HG03457 (cell line): ENCODE data around the gene NRP1.
"Not testable (repeated sequence)": the region's sequence is repeated elsewhere in the genome, so short reads cannot be mapped to it uniquely, and the experiment has no call there.

Experiments used
- ATAC-seq: cut with Tn5 transposase; IDR thresholded peaks from one replicate; pipeline ENCODE4 v1.9.1; 2021; ENCODE audit warnings: moderate number of reproducible peaks; ENCODE audit not compliant: unreplicated experiment

NRP1 gene

DNA sequence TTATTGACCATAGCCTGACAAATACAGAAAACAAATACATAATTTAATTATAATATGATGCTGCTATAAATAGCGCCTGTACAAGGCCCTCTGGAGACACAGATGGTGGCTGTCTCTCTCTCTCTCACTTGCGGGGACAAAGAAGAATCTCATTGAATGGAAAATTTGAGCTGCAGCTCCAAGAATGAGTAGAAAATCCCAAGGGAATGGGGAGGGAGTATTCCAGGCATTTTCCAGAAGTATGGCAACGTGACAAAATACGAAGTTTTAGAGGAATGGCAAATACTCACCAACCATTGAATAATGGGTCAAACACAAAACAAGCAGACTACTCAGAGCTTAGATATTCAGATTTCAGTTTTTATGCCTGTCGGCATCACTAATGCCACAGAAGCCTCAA, 179.9 kb downstream of the NRP1 start:
- ATAC-seq, result no peak

GRCh38 chr10:33153968-33154327, 180.5 kb downstream of the NRP1 start:
- no peak for ATAC-seq

DNA sequence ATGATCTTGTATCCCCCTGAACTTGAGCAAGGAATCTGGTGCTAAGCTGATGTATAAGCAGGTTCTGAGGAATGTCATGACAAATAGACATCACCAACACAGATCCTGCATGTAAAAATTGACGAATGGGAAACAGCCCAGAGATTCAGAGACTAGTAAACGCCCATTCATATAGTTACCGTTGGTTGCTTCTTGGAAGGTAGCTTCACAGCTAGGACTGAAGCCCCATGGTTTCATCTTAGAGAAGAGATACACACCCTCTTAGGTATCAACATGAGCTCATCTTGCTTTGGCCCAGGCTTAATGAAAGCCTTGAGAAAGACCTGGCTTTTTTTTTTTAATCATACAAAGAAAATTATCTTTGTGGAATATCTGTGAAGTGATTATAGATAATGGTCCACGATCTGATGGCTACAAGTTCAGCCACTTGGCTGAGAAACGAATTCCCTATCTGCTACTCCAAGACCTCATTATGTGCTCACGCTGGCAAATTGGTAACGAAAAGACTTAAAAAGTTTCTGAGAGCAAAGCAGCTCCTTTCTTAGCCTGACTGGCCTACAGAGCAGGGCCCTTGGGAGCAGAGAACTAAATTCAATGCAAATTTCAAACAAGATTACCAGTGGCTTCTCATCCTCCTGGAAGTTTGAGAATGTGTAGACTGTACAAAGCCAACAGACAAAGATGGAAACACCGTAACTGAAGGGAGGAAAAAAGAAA, 181.1 kb downstream of the NRP1 start:
- ATAC-seq, result no peak

DNA sequence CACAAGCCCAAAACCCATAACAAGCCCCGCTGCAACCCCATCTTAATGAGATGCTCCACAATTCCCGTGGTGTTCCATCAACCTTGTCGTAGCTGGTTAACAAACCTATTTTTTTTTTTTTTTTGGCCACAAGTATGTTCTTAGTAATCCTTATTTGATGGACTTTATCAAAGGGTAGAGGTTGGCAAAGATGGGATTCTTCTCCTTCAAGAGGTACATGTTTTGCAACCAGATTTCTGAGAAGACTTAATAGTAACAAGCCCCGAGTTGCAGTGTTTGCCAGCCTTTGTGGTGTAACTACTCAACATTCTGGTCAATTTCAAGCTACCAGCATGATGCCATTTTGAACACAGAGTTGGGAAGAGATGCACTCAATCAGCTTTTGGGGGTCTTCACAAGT, 181.7 kb downstream of the NRP1 start:
- no peak for ATAC-seq

- ATAC-seq, result no peak
Measured at GRCh38 chr10:33152146-33152545, 182.3 kb downstream of the NRP1 start.

DNA sequence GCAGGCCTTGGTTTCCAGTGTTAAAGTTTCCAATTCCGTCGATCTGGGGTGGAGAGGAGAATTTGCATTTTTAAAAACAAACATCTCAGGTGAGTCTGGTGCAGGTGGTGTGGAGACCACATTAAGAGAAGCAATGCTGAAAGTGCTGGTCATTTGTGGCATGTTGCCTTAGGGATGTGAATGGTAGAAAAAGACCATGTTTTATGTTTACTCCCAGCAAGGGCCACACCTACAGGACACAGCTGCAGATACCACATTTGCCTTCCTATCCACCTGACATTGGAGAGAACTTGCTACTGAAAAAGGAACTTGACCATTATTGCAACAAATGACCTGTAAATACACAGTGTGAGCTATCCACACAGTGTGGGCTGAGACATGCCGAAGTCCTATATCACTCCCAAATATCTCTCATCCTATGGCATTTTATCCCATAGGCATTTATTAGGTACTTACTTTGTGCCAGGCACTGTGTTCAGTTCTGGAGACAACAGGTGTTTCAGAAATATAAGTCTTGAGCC, 183.1 kb downstream of the NRP1 start:
- no peak for ATAC-seq

GRCh38 chr10:33150889-33151288, 183.6 kb downstream of the NRP1 start:
- no peak for ATAC-seq

DNA sequence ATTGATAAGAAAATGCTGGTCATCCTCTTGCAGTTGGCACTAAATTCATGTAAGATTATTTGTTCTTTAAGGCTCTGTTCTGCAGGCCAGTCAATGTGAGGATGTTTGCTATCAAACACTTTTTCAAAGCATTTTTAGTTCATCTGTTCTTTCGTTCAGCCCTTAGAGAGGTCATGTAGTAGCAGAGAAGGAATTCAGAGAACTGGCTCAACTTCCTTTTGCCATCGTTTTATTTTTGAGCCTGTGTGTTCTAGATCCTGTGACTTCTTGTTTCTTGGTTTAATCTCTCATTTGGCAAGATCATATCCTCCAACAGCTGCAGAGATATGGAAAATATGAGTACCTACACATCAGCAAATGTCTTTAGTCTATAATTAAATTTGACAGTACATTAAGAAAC, 184.3 kb downstream of the NRP1 start:
- no peak for ATAC-seq

DNA sequence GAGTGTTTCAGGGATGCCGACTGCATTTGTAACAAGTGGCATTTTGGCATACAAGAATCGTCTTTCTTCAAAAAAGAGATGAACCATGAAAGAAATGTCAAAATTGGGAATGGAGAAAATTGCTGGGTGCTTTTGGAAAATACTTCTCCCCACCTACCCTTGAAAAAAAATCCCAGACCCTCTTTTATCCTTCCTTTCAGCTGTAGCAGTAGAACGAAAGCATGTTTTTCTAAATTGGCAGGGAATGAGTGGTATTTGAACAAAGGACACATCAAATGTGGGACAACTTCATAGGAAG, 187.5 kb downstream of the NRP1 start:
- ATAC-seq, result no peak

DNA sequence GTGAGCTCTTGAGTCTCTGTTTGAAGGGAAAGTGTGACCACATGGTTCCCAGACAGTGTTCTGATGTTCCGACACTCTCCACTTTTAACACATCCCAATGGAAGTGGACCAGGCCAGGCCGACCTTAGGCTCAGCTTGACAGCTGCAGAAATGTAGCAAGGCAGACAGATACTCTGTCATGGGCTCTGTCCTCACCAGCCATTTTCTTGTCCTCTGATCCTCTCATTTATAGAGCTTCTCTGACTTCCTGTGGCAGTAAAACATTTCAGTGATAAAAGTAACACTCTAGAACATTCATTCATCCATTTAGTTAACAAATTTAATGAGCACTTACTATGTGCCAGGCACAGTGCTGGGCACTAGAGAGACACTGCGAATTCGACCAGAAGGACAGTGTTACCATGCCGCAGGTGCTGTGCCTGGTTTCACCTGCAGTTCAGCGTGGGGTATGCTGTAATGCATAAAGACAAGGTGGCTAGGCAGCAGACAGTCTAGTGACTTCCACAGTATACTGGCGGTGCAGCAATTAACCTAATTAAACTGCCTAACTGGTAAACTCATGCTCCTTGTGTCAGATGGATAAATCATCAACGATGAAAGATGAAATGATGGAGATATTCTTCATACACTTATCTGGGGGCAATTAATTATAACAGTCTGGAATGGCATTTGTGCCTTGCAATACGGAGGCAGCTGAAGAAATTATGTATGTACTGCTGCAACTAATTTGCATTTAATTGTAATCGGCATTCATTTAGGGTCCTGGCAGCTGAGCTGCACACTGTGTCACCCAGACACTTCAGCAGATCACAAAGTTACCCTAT, 188.1 kb downstream of the NRP1 start:
- ATAC-seq, result no peak

- ATAC-seq, result no peak
Measured at GRCh38 chr10:33145451-33146188, 188.8 kb downstream of the NRP1 start.

DNA sequence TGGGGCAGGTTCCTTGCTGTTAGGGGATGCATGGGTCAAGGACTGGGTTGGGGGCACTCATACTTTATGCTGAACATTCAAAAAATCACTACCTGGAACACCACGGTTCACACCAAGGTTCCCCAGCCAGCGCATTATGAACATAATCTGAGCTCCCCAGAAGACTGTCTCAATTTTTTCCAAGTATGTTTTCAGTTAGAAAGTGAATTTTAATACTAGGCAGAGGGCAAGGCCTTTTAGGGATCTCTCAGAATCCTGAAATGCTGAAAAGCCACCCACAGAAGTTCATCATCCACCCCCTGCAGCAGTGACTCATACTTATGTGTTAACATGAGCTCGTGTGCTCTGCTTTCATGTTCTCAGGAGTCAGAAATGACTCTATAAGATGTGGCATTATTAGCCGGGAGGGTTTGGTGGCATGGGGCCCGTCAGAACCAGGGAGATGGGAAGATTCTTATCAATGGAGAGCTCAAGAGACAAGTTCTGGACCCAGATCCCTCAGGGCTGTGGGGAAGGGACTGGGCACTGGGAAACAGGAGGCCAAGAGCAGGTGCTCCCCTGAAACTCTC, 191.2 kb downstream of the NRP1 start:
- ATAC-seq, result no peak

DNA sequence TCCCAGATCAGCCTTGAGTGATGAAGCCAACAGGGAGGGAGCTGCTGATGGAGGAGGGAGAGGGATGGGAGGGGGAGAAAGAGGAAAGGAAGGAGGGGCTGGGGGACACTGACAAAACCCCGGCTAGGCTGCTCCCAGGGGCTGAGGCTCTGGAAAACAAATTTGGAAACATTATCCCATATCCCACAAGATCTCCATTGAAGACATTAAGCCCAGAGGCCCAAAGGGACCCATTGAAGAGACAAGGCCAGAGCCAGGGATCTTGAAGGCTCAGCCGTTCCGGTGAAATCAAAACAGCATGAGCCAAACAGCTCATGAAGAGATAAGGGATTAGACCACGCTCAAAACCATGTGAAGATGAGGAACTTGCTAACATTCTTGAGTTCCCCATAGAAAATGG, 192.2 kb downstream of the NRP1 start:
- ATAC-seq, result no peak

- no peak for ATAC-seq
Measured at GRCh38 chr10:33141251-33141650, 193.2 kb downstream of the NRP1 start.

- ATAC-seq, result no peak
Measured at GRCh38 chr10:33139181-33139646, 195.3 kb downstream of the NRP1 start.

- not testable (repeated sequence) for ATAC-seq
Measured at GRCh38 chr10:33138686-33139085, 195.8 kb downstream of the NRP1 start.

DNA sequence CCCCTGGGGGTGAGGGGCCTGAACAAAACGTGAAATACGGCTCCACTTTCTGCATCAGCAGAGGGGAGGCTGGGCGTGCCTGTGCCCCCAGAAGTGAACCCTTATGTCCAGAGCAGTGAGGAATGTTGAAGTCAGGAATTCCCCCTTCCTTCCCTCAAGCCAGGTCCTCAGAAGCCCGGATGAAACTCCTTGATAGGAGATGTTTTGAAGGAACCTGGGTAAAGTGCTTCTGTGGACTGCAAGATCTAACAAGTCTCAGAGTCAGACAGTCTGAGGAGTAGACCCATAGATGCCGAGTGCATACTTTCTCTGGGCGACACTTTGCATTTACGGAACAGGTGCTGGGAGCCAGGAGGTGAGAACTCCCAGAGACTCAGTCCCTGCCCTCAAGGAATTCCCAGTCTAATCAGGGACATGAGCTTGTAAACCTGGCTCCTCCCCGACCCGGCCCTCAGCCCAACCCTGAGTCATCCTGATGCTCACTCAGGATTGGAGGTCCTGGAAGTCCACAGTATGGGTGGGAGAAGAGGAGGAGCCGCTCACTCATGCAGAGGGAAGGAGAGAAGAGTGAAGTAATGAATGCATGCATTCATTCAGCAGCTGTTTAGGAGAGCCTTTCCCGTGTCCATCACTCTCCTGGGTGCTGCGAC, 197.0 kb downstream of the NRP1 start:
- ATAC-seq, result no peak

- no peak for ATAC-seq
Measured at GRCh38 chr10:33136781-33137180, 197.7 kb downstream of the NRP1 start.

GRCh38 chr10:33136271-33136670, 198.2 kb downstream of the NRP1 start:
- no peak for ATAC-seq

- peak; percentile 71 for ATAC-seq
Measured at GRCh38 chr10:33134011-33134751, 200.3 kb downstream of the NRP1 start.
